Measurements from ENCODE around the gene CYP24A1.

The CYP24A1 gene

DNA sequence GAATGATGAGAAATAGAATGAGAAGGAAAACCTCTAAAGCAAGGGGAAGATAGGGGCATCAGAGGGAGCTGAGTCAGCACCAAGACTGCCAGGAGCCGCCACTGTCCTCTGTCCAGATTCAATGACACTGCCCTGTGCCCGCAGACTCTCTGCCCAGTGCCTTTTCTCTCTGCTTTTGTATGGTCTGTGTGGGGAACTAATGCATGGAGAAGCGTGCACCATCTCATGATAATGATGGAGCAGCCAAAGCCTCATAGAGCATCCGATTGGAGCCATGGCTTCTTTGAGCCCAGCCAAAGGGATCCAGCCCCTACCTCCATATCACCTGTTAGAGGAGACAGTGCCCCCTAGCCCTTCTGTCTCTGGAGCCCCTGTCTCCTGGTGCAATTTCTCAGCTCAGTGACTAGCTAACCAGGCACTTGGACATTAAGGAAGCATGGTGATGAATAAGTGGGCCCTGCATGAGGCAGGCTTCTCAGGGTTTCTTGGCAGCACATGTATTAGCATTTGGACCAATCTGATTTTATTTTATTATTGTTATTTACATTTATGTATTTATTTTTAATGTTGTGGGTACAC is 27.6 kb upstream of the CYP24A1 start:
- Histone ChIP-seq H3K27ac (ENCODE audit: low read depth, low read length, severe bottlenecking) (no peak overlapping the region), H3K9me3 (ENCODE audit: control insufficient read depth, low read length) (no peaks in the 10 kb centered on the region), H3K4me1 (ENCODE audit: control insufficient read depth, insufficient read depth, low read length, poor library complexity, severe bottlenecking) (no peaks in the 10 kb centered on the region), H3K4me3 (ENCODE audit: extremely low read depth, insufficient read depth, low read length, poor library complexity, severe bottlenecking) (no peak overlapping the region), H3K36me3 (ENCODE audit: control insufficient read depth, insufficient read depth, low read length) (no peaks in the 10 kb centered on the region)
- WGBS, 2 experiments (ENCODE audit: insufficient coverage in 2 of 2), result 69 to 79% methylated on average over 2 to 4 of the region's 4 CpGs

DNA sequence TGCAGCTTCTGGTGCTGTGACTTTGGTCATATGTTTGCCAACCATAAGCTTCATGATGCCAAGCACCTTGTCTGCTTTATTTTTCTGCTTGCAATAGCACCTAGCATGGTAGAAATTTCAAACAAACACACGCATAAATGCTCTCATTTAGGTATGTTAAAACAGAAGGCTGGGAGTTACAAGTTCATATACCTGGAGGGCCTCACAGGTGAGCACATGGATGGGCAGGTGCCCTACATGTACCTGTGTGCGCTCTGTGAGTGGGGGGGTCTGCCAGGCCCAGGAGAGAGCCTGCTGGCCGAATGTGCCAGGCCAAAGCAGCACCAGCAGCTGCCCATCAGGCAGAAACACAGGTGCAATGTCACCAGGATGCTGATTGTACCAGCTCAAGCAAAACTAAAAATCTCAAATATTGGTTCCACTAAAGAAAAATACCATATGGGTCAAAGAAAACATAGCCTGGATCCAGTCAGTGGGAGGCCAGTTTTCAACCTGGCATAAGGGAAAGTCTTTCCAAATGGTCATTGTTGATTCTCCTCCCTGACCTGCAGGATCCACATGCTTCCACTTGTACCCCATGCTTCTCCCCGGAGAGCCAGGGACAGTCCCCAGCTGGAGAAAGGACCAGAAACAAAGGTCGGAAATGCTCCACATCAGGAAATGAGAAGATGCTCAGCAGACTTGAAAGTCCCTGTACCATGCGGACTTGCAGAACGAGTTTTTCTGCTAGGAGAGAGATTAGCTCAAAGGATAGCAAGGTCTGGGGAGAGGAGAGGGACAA is 26.9 kb upstream of the CYP24A1 start:
- WGBS, 2 experiments (ENCODE audit: insufficient coverage in 2 of 2), result 85 to 86% methylated on average over 7 of the region's 7 CpGs
- Histone ChIP-seq H3K36me3 (ENCODE audit: control insufficient read depth, insufficient read depth, low read length) (no peaks in the 10 kb centered on the region), H3K4me1 (ENCODE audit: control insufficient read depth, insufficient read depth, low read length, poor library complexity, severe bottlenecking) (no peaks in the 10 kb centered on the region), H3K9me3 (ENCODE audit: control insufficient read depth, low read length) (no peaks in the 10 kb centered on the region), H3K27ac (ENCODE audit: low read depth, low read length, severe bottlenecking) (no peak overlapping the region), H3K4me3 (ENCODE audit: extremely low read depth, insufficient read depth, low read length, poor library complexity, severe bottlenecking) (no peak overlapping the region)

DNA sequence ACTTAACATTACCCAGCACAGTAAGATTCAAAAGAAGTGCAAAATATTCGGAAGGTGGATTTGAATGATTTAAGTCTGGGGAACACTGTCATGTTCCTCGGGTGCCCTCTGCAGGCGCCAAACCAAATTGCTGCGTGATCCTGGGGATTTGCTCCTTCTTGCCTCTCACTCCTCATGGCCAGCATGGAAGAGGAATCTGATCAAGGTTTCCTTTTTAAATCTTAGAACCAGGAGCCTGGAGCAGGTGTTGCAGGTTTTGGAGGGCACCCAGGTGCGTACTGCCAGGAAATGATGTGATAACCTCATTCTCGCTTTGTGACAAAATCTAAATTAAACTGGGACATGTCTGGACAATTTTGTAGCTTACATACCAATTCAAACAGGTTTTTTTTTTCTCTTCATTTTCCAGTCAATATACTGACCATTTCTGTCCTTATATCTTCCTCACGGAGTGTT is 26.0 kb upstream of the CYP24A1 start:
- Histone ChIP-seq H3K36me3 (ENCODE audit: control insufficient read depth, insufficient read depth, low read length) (no peaks in the 10 kb centered on the region), H3K9me3 (ENCODE audit: control insufficient read depth, low read length) (no peaks in the 10 kb centered on the region), H3K4me1 (ENCODE audit: control insufficient read depth, insufficient read depth, low read length, poor library complexity, severe bottlenecking) (peaks cover 4% of the 10 kb centered on the region), H3K27ac (ENCODE audit: low read depth, low read length, severe bottlenecking) (no peak overlapping the region), H3K4me3 (ENCODE audit: extremely low read depth, insufficient read depth, low read length, poor library complexity, severe bottlenecking) (no peak overlapping the region)
- 14 to 17% methylated on average over 5 to 6 of the region's 7 CpGs for WGBS, 2 experiments (ENCODE audit: insufficient coverage in 2 of 2)

DNA sequence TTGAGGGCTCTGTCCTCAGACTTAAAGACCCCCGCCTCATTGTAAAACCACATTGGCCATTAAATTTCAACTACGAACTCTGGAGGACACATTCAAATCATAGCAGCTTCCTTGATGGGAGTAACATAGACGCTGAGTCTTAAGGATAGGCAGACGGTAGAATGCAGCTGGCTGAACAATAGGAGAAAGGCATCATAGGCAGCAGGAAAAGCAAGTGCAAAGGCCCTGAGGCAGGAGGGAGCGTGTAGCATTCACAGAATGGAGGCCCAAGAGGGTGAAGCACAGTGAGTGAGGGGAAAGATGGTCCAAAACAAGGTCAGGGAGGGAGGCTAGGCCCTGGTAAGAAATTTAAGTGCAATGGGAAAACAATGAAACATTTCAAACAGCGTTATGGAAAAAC is 25.5 kb upstream of the CYP24A1 start:
- Histone ChIP-seq H3K9me3 (ENCODE audit: control insufficient read depth, low read length) (no peaks in the 10 kb centered on the region), H3K4me3 (ENCODE audit: extremely low read depth, insufficient read depth, low read length, poor library complexity, severe bottlenecking) (no peak overlapping the region), H3K4me1 (ENCODE audit: control insufficient read depth, insufficient read depth, low read length, poor library complexity, severe bottlenecking) (peaks cover 6% of the 10 kb centered on the region), H3K27ac (ENCODE audit: low read depth, low read length, severe bottlenecking) (no peak overlapping the region), H3K36me3 (ENCODE audit: control insufficient read depth, insufficient read depth, low read length) (no peaks in the 10 kb centered on the region)
- WGBS, 2 experiments (ENCODE audit: insufficient coverage in 2 of 2), result 87 to 91% methylated on average over 4 to 5 of the region's 6 CpGs

DNA sequence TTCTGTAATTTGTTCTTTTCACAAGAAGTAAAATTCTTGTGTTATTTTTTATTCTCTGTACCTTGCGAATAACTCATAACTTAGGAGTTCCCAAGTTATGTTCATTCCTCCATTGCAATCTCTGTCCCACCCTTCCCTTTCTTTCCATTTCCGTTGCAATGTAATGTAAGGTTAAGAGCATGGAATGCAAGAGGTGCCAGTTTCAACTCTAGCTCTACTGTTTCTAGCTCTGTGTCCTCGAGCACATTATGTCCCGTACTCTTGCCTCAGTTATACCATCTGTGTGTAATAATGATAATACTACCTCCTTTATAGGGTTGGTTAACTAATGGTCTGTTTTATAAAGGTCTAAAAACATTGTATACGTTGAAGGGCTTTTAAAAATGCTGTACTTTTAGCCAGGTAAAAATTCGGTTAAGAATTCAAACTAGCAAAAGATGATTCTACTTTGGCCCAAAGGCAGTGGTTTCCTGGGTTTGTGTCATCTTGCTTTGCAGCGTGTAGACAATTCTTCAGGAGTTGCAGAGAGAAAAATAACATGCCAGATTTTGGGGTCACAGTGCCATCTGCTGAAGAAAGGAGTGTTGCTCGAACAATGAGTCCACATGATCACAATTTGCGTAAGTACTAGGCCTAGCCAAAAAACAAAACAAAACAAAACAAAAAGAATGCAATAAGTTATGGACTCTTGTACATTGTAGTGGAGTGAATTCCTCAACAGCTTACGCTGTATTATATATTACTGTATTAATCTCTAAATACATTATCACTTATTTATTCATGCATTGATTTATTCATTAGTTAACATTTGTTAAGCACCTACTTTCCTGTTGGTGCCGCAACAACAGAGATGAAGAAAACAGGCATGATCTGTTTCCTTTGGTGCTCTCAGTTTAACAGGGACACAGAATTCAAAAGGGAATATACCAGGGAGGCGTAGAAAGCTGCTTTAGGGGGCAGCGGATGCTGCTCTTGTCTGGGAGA is 24.1 kb upstream of the CYP24A1 start:
- WGBS, 2 experiments (ENCODE audit: insufficient coverage in 2 of 2), result 70 to 78% methylated on average over 5 to 6 of the region's 13 CpGs
- Histone ChIP-seq H3K27ac (ENCODE audit: low read depth, low read length, severe bottlenecking) (no peak overlapping the region), H3K4me3 (ENCODE audit: extremely low read depth, insufficient read depth, low read length, poor library complexity, severe bottlenecking) (no peak overlapping the region), H3K4me1 (ENCODE audit: control insufficient read depth, insufficient read depth, low read length, poor library complexity, severe bottlenecking) (peaks cover 6% of the 10 kb centered on the region), H3K9me3 (ENCODE audit: control insufficient read depth, low read length) (no peaks in the 10 kb centered on the region), H3K36me3 (ENCODE audit: control insufficient read depth, insufficient read depth, low read length) (no peaks in the 10 kb centered on the region)

DNA sequence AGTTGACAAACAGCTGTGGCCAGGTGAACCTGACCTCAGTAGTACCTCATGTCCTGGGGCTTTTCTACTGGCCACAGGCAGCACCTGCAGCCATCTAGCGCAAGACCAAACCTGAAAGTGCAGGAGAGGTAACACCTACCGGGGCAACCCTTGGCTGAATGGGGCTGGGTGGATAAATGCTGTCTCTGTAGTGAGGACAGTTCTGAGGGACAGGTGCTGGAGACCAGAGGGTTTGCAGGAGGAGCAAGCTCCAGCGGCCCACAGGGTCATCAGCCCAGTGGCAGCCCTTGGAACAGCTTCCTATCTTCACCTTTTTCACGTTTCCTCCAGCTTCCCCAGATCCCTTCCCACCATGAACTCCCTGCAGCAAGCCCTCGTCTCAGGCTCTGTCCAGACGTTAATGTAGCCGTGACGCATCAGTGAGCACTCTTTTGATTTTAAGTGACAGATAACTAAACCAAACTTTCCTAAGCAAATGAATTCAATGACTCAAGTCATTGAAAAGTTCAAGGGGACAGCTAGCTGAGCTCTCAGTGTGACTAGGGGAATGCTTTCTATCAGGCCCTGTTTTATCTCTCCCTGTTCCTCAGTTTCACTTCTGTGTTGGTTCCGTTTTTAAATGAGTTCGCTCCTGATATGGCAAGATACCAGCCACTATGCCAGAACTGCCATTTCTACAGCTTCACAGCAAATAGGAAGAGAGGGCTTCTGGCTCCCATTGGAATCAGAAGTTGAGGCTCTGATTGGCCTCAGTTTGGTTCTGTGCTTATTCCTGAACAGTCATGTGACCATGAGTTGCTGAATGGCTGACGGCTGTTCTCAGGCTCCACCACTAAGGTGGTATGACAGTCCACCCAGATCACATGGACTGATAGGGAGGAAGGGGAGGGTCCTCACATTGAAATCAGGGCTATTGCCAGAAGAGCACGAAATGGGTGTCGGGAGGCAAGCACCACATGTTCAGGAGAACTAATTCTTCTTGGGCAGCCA is 22.0 kb upstream of the CYP24A1 start:
- Histone ChIP-seq H3K36me3 (ENCODE audit: control insufficient read depth, insufficient read depth, low read length) (no peaks in the 10 kb centered on the region), H3K4me3 (ENCODE audit: extremely low read depth, insufficient read depth, low read length, poor library complexity, severe bottlenecking) (no peak overlapping the region), H3K9me3 (ENCODE audit: control insufficient read depth, low read length) (no peaks in the 10 kb centered on the region), H3K4me1 (ENCODE audit: control insufficient read depth, insufficient read depth, low read length, poor library complexity, severe bottlenecking) (peaks cover 6% of the 10 kb centered on the region), H3K27ac (ENCODE audit: low read depth, low read length, severe bottlenecking) (no peak overlapping the region)
- 83 to 91% methylated on average over 9 to 10 of the region's 13 CpGs for WGBS, 2 experiments (ENCODE audit: insufficient coverage in 2 of 2)

DNA sequence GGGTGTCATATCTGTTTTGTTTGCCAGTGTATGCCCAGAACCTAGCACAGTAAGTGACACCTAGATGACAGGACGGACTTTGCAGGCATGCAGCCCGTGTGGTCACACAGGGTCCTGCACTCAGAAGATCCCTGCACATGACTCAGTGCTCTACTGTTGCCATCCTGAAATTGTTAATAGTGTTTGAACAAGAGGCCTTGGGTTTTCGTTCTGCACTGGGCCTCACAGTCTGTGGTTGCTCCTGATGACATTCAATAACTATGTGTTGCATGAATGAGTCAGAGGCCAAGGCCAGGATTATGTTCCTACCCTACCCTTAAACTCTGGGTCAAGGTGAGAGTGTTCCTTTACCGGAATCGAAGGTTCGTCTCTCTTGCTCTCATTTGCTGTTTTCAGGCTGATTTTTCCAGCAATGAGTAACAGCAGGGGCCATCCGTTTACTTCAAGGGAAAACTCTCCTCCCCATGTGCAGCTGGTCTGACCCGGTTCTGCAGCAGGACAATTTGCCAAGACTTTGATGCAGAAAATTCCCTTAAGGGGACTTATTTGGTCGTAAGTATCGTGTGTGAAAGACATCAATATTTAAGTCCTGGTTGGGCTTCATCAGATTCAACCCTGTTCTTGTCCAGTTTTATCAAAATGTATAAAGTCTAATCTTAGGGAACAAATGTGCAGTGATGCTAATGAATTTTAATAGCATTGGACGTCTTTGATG is 21.1 kb upstream of the CYP24A1 start:
- Histone ChIP-seq H3K4me3 (ENCODE audit: extremely low read depth, insufficient read depth, low read length, poor library complexity, severe bottlenecking) (no peak overlapping the region), H3K27ac (ENCODE audit: low read depth, low read length, severe bottlenecking) (no peak overlapping the region), H3K9me3 (ENCODE audit: control insufficient read depth, low read length) (no peaks in the 10 kb centered on the region), H3K36me3 (ENCODE audit: control insufficient read depth, insufficient read depth, low read length) (no peaks in the 10 kb centered on the region), H3K4me1 (ENCODE audit: control insufficient read depth, insufficient read depth, low read length, poor library complexity, severe bottlenecking) (peaks cover 6% of the 10 kb centered on the region)
- WGBS, 2 experiments (ENCODE audit: insufficient coverage in 2 of 2), result 91% methylated on average over 9 to 10 of the region's 11 CpGs

DNA sequence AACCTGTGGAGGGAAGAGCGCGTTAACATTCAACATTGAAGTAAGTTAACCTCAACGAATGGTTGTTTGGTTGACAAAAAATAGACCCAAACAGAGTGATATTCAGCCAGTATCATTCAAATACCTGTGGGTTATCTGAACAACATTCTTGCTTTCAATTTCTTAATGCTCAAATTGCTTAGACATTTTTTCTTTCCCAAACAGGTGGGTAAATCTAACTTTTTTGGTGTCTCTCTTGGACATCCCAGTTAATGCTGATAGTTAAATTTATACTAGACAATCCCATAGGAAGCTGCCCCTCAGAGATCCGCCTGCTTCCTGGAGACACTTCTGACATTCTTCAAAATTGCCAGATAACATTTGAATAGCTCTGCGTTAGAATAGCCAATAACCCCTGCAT is 20.0 kb upstream of the CYP24A1 start:
- 60 to 77% methylated on average over 1 to 5 of the region's 5 CpGs for WGBS, 2 experiments (ENCODE audit: insufficient coverage in 2 of 2)

DNA sequence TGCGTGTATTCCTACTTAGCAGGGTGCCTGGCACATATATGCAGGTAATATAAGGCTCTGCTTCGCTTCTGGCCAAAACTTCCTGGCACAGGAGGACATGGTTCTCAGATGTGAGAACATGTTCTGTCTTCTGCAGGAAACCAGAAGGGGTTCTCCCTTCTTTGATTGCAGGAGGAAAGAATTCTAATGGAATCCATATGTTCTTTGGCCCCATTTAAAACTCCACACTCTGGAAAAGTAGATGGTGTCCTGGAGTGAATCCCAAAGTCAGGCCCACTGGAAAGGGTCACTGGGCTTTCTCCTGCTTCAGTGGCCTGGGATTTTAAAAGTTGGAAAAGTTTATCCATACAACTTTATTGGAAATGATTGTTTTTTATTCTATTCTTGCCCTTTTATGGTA is 16.4 kb upstream of the CYP24A1 start:
- no peaks in the 10 kb centered on the region for H3K9me3 ChIP-seq (ENCODE audit: control insufficient read depth, low read length)
- H3K4me1 ChIP-seq (ENCODE audit: control insufficient read depth, insufficient read depth, low read length, poor library complexity, severe bottlenecking), result peaks cover 6% of the 10 kb centered on the region
- no peak overlapping the region for H3K27ac ChIP-seq (ENCODE audit: low read depth, low read length, severe bottlenecking)
- WGBS, 2 experiments (ENCODE audit: insufficient coverage in 2 of 2), result 100% methylated on average over 1 of the region's 2 CpGs
- no peaks in the 10 kb centered on the region for H3K36me3 ChIP-seq (ENCODE audit: control insufficient read depth, insufficient read depth, low read length)
- H3K4me3 ChIP-seq (ENCODE audit: extremely low read depth, insufficient read depth, low read length, poor library complexity, severe bottlenecking), result no peak overlapping the region

More for the DNA sequence above, 20.0 kb upstream of the CYP24A1 start:
- Histone ChIP-seq H3K4me1 (ENCODE audit: control insufficient read depth, insufficient read depth, low read length, poor library complexity, severe bottlenecking) (peaks cover 6% of the 10 kb centered on the region), H3K4me3 (ENCODE audit: extremely low read depth, insufficient read depth, low read length, poor library complexity, severe bottlenecking) (no peak overlapping the region), H3K36me3 (ENCODE audit: control insufficient read depth, insufficient read depth, low read length) (no peaks in the 10 kb centered on the region), H3K27ac (ENCODE audit: low read depth, low read length, severe bottlenecking) (no peak overlapping the region), H3K9me3 (ENCODE audit: control insufficient read depth, low read length) (no peaks in the 10 kb centered on the region)

All from mesodermal cell (in vitro differentiated cells).